Endodermal cell (in vitro differentiated cells): ENCODE measurements around the gene GLRA3. TPM values are rescaled to one million over a fixed set of nuclear protein-coding genes. Genes with fewer than 3 reads are reported as not detected.
"Not testable (repeated sequence)": the region's sequence is repeated elsewhere in the genome, so short reads cannot be mapped to it uniquely, and the experiment has no call there.

Experiments
- DNase-seq: peaks from one replicate; pipeline ENCODE4 v3.0.0-alpha.2; 2017
- H3K27ac ChIP-seq: 2 replicates; pipeline ENCODE4 v1.5.1; 2013; ENCODE audit warnings: mild to moderate bottlenecking, low read depth, low read length, moderate library complexity
- H3K27me3 ChIP-seq: 2 replicates; pipeline ENCODE4 v1.6.1; 2013; ENCODE audit warnings: mild to moderate bottlenecking, low read length, moderate library complexity; ENCODE audit not compliant: insufficient read depth, control insufficient read depth, poor library complexity, severe bottlenecking
- H3K36me3 ChIP-seq: 2 replicates; pipeline ENCODE4 v1.7.0; 2013; ENCODE audit warnings: mild to moderate bottlenecking, low read length, moderate library complexity; ENCODE audit not compliant: control insufficient read depth, insufficient read depth
- H3K4me1 ChIP-seq: one replicate; pipeline ENCODE4 v1.7.0; 2013; ENCODE audit warnings: low read length; ENCODE audit not compliant: control insufficient read depth, insufficient read depth
- H3K4me3 ChIP-seq: 2 replicates; pipeline ENCODE4 v1.5.1; 2013; ENCODE audit warnings: mild to moderate bottlenecking, low read length, moderate library complexity
- H3K9ac ChIP-seq: 2 replicates; pipeline ENCODE4 v1.6.1; 2013; ENCODE audit warnings: mild to moderate bottlenecking, low read length, moderate library complexity; ENCODE audit not compliant: poor library complexity, severe bottlenecking; ENCODE audit errors: extremely low read depth
- H3K9me3 ChIP-seq: 2 replicates; pipeline ENCODE4 v1.6.1; 2013; ENCODE audit warnings: mild to moderate bottlenecking, low read length, moderate library complexity; ENCODE audit not compliant: control insufficient read depth
- H3K27ac Mint-ChIP-seq: 2 replicates; pipeline ENCODE4 v1.8.0; 2020; ENCODE audit warnings: mixed read lengths
- H3K27me3 Mint-ChIP-seq: 2 replicates; pipeline ENCODE4 v1.8.0; 2021; ENCODE audit warnings: mild to moderate bottlenecking, mixed read lengths; ENCODE audit not compliant: insufficient read depth
- H3K36me3 Mint-ChIP-seq: 2 replicates; pipeline ENCODE4 v1.8.0; 2020; ENCODE audit warnings: low read depth, mixed read lengths
- H3K4me1 Mint-ChIP-seq: 2 replicates; pipeline ENCODE4 v1.8.0; 2020; ENCODE audit warnings: mixed read lengths
- H3K4me3 Mint-ChIP-seq: 2 replicates; pipeline ENCODE4 v1.8.0; 2020; ENCODE audit warnings: mild to moderate bottlenecking, moderate library complexity, mixed read lengths
- H3K9me3 Mint-ChIP-seq: 2 replicates; pipeline ENCODE4 v1.8.0; 2020; ENCODE audit warnings: mild to moderate bottlenecking, mixed read lengths
- CTCF ChIP-seq: fragments of 200-600 bp; sonication (generic); conservative IDR thresholded peaks from 2 replicates; pipeline ENCODE4 v1.5.0; 2021; ENCODE audit warnings: antibody characterized with exemption, mild to moderate bottlenecking
- WGBS, 2 experiments: methylation state at CpG; one replicate each; pipeline versions ENCODE4 v1.1.5 to v1.1.7; 2013; ENCODE audit warnings: missing lambda C conversion rate in 2 of 2, mixed read lengths in 1 of 2; ENCODE audit not compliant: insufficient coverage in 1 of 2, insufficient read length in 1 of 2; 5-methylcytosine and 5-hydroxymethylcytosine counted together
- total RNA-seq, 2 donors: library from RNA; stranded (reverse); fragmentation: NEBNext Ultra II Directional in 1 of 2; extraction: Animal tissue kit (Norgen Biotek cat#: 25700) in 1 of 2; gene quantifications; 2 replicates in 1 of 2; 3 replicates in 1 of 2; pipeline ENCODE4 v1.2.1, GENCODE V29; 2021

The GLRA3 gene
- total RNA-seq, 2 donors from 2014 or later, result 0.11 TPM; not detected in 1

GRCh38 chr4:174697202-174697601 lies 131.8 kb downstream of the GLRA3 start:
- H3K27ac Mint-ChIP-seq, result no peak overlapping the region
- no peak for DNase-seq
- H3K9me3 ChIP-seq, result no peaks in the 10 kb centered on the region
- no peak overlapping the region for H3K9ac ChIP-seq
- no peak overlapping the region for H3K4me3 Mint-ChIP-seq
- peaks cover 3% of the 10 kb centered on the region for H3K9me3 Mint-ChIP-seq
- H3K4me1 ChIP-seq, result no peaks in the 10 kb centered on the region
- no peak overlapping the region for H3K4me3 ChIP-seq
- H3K27me3 Mint-ChIP-seq, result no peaks in the 10 kb centered on the region
- WGBS, 2 experiments, result 89% methylated on average over 1 of the region's 1 CpG; no CpG with 5 or more reads in 1 of the 2 experiments
- no peaks in the 10 kb centered on the region for H3K36me3 ChIP-seq
- no peak overlapping the region for H3K27ac ChIP-seq
- H3K36me3 Mint-ChIP-seq, result no peaks in the 10 kb centered on the region
- no peak for TF ChIP-seq CTCF
- H3K27me3 ChIP-seq, result no peaks in the 10 kb centered on the region
- no peaks in the 10 kb centered on the region for H3K4me1 Mint-ChIP-seq

GRCh38 chr4:174696657-174697056 lies 132.4 kb downstream of the GLRA3 start:
- no peak for DNase-seq
- Mint-ChIP-seq H3K27me3 (no peaks in the 10 kb centered on the region), H3K4me1 (no peaks in the 10 kb centered on the region), H3K9me3 (peaks cover 5% of the 10 kb centered on the region), H3K27ac (no peak overlapping the region), H3K4me3 (no peak overlapping the region), H3K36me3 (no peaks in the 10 kb centered on the region)
- Histone ChIP-seq H3K4me1 (no peaks in the 10 kb centered on the region), H3K9me3 (no peaks in the 10 kb centered on the region), H3K4me3 (no peak overlapping the region), H3K27ac (no peak overlapping the region), H3K27me3 (no peaks in the 10 kb centered on the region), H3K36me3 (no peaks in the 10 kb centered on the region), H3K9ac (no peak overlapping the region)
- no peak for TF ChIP-seq CTCF

- not testable (repeated sequence) for H3K36me3 Mint-ChIP-seq, H3K4me1 ChIP-seq, H3K27ac Mint-ChIP-seq, H3K36me3 ChIP-seq, H3K9ac ChIP-seq, H3K27me3 ChIP-seq, H3K27me3 Mint-ChIP-seq, DNase-seq, H3K27ac ChIP-seq, H3K4me1 Mint-ChIP-seq, H3K4me3 ChIP-seq, H3K4me3 Mint-ChIP-seq
- peaks cover 19% of the 10 kb centered on the region for H3K9me3 Mint-ChIP-seq
- peaks cover 19% of the 10 kb centered on the region for H3K9me3 ChIP-seq
- WGBS, 2 experiments, result 80 to 82% methylated on average over 6 to 18 of the region's 24 CpGs
These were observed 137.2 kb downstream of the GLRA3 start for GRCh38 chr4:174691876-174692275.

GRCh38 chr4:174690665-174691064 lies 138.4 kb downstream of the GLRA3 start:
- H3K27me3 Mint-ChIP-seq, result no peaks in the 10 kb centered on the region
- no peak overlapping the region for H3K4me3 Mint-ChIP-seq
- 79% methylated on average over 1 of the region's 1 CpG; no CpG with 5 or more reads in 1 of the 2 experiments for WGBS, 2 experiments
- no peak overlapping the region for H3K27ac Mint-ChIP-seq
- H3K4me1 Mint-ChIP-seq, result no peaks in the 10 kb centered on the region
- H3K9me3 Mint-ChIP-seq, result peaks cover 19% of the 10 kb centered on the region
- Histone ChIP-seq H3K9me3 (peaks cover 19% of the 10 kb centered on the region), H3K36me3 (no peaks in the 10 kb centered on the region), H3K27ac (no peak overlapping the region), H3K27me3 (no peaks in the 10 kb centered on the region), H3K4me1 (no peaks in the 10 kb centered on the region), H3K4me3 (peak overlapping the region; percentile 13), H3K9ac (no peak overlapping the region)
- no peak for DNase-seq
- no peak for TF ChIP-seq CTCF
- no peaks in the 10 kb centered on the region for H3K36me3 Mint-ChIP-seq
